ENCODE results near the gene SRMS.

SRMS gene

GRCh38 chr20:63554361-63555278 is 7.1 kb upstream of the SRMS start:
- H3K27ac ChIP-seq = no peak overlapping the region
- no peak for TF ChIP-seq CTCF (conservative IDR thresholded peaks at IDR 0.05)

- H3K27ac ChIP-seq = peak within 1 kb of the TSS; percentile 40; the same call in 1 of the 2 replicates
- TF ChIP-seq CTCF (conservative IDR thresholded peaks at IDR 0.05) = no peak
Measured at GRCh38 chr20:63553933-63554290, 6.4 kb upstream of the SRMS start, which contains the start of gene FNDC11. FNDC11 (plus strand) TSS chr20:63554159; CDS start chr20:63555664, 1,505 bp downstream.

GRCh38 chr20:63553251-63553932 is 5.8 kb upstream of the SRMS start:
- peak overlapping the region; percentile 40; the same call in 1 of the 2 replicates for H3K27ac ChIP-seq
- TF ChIP-seq CTCF (conservative IDR thresholded peaks at IDR 0.05) = no peak

GRCh38 chr20:63552481-63553249 is 5.1 kb upstream of the SRMS start:
- no peak overlapping the region for H3K27ac ChIP-seq
- no peak for TF ChIP-seq CTCF (conservative IDR thresholded peaks at IDR 0.05)

- H3K27ac ChIP-seq = no peak overlapping the region
Measured at GRCh38 chr20:63551068-63551467, 3.5 kb upstream of the SRMS start.

GRCh38 chr20:63549679-63550282 is 2.2 kb upstream of the SRMS start:
- no peak overlapping the region for H3K27ac ChIP-seq

More at GRCh38 chr20:63551068-63551467, 3.5 kb upstream of the SRMS start:
- TF ChIP-seq CTCF (conservative IDR thresholded peaks at IDR 0.05) = no peak

More at GRCh38 chr20:63549679-63550282, 2.2 kb upstream of the SRMS start:
- no peak for TF ChIP-seq CTCF (conservative IDR thresholded peaks at IDR 0.05)
